T1000 (cell line): ENCODE measurements around the gene IBTK.
"Not testable (repeated sequence)": the region's sequence is repeated elsewhere in the genome, so short reads cannot be mapped to it uniquely, and the experiment has no call there.

Experiments
- DNase-seq: peaks from one replicate; lab custom pipeline; 2025; ENCODE audit warnings: mixed read lengths; lab: John Stamatoyannopoulos, UW

The IBTK gene

DNA sequence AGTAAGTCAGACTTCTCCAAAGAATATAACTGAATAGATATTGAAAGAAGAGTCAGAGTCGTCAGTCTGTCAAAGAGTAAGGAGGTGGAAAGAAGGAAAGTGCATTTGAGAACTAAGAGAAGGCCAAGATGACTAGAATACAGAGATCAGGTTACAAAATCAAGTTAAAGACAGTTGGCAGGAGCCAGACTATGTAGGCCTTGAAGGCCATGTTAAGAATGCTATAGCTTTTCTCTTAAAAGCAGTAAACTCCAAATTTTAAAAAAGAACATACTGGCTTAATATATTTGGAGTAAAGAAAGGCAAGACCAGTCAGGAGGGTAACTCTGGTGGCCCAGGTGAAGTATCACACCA, 68.8 kb downstream of the IBTK start:
- no peak for DNase-seq

DNA sequence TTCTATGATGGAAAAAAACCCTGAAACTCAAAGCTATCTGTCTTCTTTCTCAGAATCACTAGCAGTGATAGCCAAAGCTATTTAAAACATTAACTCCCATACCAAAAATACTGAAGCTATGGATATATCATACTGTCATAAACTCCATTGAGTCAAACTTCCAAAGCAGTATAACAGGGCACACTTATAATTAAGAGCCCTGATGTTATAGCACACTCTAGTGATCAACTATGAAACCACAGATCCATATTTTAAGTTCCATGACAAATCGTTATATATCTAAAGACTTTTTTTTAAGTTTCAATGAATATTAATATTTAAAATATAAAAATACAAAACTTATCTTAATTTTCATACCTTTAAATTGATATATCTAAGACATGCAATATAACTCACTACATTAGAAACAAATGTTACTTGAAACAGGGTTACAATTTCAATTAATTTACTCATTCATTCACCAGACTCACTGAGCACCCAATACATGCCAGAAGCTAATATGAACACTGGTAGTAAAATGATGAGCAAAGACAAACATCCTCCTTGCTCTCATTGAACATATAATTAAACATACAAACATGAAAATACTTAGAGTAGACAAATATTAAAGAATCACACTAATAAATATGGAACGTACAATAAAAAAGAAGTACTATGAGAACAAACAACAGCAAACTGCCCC, 69.3 kb downstream of the IBTK start:
- DNase-seq: no peak

DNA sequence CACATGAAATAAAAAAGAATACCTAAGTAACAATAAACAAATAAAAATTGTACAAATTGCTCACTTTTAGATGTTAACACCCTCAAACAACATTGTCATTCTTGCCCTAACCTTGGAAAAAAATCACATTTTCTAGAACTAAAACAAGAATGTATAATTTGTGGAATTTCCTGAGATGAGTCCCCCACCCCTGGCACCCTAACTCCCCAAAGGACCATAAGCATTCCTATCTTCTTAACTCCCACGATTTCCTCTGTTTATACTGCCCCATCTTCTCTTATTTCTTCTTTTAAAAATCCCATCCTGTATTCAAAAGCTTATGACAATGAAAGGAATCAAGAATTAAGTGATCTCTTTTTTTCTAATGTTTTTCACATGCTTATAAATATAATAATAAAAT, 70.9 kb downstream of the IBTK start:
- no peak for DNase-seq

DNA sequence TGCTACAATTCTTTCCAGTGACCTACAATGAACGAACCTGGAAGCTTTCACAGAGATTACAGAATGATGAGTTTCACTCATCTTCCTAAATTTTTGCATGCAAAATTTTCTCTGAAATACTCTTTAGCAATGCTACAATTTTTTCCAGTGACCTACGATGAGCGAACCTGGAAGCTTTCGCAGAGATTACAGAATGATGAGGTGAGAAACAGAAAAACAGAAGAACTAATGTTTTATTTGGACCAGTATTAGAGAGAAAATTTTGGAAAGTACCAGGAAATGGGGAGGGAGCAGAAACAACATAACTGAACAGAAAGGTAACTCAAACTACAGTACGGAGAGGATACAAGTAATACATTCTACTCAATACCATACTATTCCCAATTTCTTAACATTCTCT, 75.0 kb downstream of the IBTK start:
- DNase-seq: no peak

DNA sequence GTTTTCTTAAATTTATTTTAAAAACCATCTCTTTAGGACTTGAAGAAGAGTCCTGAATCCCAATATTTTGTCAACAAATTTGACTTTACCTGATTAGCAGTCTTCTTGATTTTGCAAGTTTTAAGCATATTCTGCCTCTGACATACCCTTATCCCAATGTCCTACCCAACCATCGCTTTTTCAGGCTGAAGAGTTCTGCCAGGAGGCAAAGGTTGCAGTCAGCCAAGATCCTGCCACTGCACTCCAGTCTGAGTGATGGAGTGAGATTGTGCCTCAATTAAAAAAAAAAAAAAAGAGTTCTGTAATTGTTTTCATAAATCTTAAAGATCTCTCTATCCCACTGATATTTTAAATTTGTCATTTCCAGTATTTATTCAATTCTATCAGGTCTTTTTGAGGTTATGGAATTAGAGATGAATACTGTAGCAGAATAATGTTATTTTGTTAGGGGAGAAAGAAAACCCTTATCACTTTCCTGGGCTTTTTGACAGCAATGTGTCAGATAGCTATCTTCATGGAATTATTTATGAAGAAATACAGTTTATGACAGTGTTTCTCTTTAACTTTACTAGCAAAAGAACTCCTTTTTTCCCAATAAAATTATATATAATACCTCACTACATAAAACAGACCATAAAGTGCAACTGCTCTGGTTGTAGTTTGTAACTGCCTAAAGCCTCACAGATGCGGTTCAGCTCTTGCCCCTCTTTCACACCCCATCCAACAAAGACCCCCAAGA, 78.2 kb downstream of the IBTK start:
- DNase-seq: no peak

DNA sequence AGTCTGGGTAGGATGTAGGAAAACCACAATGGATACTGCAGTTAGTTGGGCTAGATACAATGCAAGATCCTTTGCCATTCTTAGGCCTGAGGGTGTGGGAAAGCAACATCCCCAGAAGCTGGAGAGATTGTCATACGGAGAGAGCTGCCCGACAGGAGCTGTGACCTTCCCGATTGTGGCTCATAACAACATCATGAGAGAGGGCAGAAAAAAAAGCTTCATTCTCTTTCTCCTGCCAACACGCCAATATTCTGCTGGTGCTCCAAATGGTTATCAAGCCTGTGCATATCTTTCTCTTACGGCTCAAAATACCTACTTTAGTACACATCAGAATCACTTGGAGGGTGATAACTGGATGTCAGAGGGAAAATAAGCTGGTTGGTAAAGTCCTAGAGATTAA, 81.1 kb downstream of the IBTK start:
- DNase-seq: no peak

DNA sequence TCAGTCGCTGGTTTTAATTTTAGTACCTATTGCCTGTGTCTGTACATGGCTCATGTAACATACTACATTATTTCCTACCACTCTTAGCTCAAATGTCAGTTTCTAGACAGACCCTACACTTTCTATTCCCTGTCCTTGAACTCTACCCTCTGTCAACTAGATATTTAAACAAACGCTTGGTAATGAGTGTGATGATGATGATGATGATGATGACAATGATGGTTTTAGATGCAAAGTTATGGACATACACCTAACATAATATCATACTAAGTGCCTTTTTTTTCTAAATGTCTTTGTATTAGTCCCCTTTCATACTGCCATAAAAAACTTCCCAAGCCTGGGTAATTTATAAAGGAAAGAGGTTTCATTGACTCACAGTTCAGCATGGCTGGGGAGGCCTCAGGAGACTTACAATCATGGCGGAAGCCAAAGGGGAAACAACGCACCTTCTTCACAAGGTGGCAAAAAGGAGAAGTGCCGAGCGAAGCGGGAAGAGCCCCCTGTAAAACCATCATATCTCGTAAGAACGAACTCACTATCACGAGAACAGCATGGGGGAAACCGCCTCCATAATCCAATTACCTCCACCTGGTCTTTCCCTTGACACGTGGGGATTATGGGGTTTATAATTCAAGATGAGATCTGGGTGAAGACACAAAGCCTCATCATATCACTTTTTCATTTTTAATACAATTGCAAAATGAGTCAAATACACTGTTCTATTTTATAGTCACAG, 87.1 kb downstream of the IBTK start:
- DNase-seq: no peak

DNA sequence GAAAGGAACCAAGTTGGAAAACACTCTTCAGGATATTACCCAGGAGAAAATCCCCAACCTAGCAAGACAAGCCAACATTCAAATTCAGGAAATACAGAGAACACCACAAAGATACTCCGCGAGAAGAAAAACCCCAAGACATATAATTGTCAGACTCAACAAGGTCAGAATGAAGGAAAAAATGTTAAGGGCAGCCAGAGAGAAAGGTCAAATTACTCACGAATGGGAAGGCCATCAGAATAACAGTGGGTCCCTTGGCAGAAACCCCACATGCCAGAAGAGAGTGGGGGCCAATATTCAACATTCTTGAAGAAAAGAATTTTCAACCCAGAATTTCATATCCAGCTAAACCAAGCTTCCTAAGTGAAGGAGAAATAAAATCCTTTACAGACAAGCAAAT, 94.8 kb downstream of the IBTK start:
- DNase-seq: not testable (repeated sequence)

DNA sequence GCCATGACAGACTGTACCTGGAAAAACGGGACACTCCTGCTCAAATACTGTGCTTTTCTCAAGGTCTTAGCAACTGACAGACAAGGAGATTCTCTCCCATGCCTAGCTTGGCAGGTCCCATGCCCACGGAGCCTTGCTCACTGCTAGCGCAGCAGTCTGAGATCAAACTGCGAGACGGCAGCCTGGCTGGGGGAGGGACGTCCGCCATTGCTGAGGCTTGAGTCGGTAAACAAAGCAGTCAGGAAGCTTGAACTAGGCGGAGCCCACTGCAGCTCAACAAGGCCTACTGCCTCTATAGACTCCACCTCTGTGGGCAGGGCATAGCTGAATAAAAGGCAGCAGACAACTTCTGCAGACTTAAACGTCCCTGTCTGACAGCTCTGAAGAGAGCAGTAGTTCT, 96.4 kb downstream of the IBTK start:
- not testable (repeated sequence) for DNase-seq

DNA sequence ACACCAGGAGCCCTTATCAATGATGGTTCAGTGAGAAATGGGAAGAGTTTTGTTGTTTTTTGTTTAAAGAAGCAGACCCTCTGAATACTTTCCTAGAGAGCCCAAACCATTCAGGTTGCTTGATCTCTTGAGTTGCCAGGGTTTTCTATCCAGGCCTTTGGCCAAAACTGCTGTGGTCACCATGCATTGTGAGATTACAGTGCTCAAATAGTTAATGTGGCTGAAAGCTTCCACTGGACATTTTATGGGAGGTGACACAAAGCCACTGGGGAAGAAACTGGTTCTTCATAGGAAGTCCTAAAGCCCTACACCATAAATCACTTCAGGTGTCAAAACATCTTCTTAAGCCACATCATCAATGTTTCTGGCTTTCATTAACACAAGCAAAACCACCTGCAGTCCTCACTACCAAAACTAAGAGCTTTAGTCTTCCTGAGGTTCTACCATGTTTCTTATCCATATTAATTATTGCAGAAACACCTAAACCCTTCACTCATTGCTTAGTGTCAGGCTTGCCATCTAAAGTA, 101.6 kb downstream of the IBTK start:
- DNase-seq: no peak

DNA sequence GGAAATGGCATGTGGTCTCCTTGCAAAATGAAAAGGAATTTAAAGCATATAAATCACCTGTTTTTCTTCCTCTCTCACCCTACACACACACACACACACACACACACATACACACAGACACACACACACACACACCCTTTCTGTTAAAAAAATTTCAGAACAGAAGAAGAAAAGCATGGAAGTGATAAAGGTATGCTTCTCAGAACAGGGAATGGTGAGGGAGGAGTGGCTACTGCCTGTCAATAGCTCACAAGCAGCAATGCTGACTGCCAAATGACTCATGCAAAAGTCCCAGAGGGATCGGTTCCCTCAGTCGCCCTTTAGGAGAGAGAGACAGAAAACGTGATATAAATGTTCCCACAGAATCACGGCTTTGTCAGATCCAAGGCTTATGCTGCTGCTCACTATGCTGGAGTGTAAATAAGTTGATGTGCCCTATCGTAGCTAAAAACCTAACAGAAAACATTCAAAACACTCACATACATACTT, 102.6 kb downstream of the IBTK start:
- DNase-seq: peak; percentile 59

DNA sequence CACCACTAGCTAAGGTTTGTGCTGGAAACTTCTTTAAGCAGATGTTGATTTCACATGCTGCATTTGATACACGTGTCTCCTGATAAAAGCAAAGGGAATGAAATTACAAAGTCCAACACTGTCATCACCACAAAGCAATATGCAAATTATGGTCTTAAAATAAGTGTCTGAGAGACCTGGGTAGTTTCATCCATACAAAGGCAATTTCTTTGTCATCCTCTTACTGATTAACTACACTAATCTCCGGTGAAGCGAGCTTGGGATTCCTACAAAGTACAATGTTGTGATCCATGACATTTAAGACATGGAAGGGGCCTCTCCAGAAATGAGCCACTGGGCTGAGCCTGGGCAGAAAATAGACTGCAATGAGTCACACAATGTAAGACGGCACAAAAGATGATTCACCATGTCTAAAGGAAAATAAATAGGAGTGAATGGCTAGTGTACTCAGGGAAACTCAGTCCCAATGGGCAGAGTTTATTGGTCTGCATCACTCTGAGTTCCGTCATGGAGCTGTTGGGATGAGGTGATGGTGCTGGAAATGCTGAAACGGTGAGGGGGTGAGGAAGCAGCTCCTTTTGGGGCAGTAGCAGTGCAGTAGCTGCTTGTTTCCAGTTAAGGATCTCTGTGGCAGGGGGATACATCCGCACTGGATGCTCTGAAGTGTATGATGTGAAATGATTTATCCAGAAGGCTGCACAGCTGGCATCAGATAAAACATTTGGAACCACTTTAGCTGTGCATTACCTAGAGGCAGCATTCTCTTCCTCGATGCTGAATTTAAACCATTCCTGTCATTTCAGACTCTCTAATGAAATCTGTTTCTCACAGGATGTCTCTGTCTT, 103.3 kb downstream of the IBTK start:
- DNase-seq: peak; percentile 71

DNA sequence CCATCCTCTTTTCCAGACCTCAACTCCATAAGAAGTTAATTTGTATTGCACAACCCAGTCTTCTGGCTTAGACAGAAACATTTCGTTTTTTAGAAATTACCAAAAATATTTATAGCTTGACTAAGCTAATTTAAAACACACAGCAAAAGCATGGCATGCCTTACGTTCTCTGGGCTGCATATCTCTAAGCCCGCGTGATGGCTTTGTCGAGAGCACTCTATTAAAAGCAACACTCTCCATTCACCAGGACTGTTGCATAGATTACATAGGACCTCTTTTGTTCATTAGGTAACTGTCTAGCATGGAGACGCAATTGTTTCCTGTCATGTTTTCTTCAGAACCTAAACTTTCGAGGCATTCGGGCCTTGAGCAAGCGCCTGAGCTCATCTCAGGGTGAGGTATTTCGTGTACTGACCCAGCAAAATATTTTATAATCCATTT, 104.5 kb downstream of the IBTK start:
- DNase-seq: no peak

DNA sequence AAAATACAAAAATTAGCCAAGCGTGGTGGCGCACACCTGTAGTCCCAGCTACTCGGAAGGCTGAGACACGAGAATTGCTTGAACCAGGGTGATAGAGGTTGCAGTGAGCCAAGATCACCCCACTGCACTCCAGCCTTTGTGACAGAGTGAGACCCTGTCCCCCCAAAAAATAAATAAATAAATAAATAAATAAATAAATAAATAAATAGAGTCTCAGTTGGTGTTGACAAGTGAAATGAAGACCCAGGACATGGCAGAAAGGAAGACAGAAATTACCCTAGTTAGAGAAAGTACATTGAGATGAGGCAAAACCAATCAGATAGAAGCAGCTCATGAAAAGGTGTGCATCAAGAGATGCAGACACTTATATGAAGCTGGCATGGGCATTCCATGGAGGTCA, 105.0 kb downstream of the IBTK start:
- no peak for DNase-seq

DNA sequence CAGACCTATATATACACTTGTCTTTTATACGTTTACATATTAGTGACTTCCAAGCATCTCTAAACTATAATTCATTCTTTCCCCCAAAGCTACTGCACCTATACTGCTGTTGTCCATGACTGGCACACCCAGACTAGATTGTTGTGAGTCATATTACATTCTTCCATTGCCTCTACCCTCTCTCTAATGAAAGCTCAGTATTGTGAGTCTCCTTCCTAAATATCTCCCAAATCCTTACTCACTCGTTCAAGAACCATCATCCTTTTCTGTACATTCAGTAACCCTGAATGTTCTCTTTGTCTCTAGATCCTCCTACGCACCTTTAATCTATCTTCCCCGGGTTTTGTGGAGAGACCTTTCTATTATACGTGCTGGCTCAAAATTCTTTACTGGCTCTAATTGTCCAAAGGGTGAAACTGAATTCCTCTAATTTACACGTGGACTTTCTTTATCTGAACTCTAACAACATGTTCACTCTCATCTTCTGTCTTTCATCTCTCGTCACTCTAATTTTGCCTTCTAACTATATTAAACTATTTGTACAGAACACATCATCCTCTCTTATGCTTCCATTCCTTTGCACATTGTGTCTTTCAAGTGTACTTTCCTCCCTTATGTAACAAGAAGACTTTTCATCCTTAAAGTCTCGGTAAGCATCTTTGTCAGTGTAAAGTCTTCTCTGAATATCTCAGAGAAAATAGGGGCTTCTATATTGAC, 109.3 kb downstream of the IBTK start:
- no peak for DNase-seq

DNA sequence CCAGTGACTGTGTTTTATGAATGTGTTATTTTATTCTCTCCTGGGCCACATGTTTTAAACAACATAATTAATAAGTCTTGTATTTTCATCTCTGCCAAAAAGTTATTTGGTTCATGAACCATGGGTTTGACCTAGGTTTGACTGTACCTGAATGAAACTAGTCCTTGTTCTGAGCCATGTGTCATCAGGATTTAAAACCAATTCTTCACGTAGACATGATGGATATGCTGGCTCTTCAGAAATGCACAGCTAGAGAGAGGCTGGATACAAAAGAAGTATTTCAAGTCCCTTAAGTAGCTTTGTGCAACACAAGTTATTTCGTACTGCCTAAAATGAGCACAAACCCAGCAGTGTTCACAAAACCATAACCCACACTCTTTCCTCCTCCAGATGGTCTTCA, 116.1 kb downstream of the IBTK start:
- DNase-seq: no peak

DNA sequence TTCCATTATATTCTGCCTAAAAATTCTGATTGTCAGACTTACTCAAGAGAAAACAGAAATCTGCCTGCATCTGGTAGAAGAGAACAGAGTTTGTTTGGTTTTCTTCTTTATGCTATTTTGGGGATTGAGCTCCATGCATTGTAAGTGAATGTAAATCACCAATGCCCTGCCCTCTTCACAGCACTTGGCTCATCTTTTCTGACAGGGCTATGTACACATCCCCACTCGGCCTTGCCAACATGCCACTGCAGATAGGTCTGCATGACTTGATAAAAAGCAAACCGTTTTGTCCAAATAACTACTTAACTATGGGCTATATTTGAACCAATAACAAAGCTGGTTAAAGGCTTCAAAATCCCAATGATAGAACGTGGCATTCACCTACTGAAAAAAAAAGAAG, 117.7 kb downstream of the IBTK start:
- no peak for DNase-seq

DNA sequence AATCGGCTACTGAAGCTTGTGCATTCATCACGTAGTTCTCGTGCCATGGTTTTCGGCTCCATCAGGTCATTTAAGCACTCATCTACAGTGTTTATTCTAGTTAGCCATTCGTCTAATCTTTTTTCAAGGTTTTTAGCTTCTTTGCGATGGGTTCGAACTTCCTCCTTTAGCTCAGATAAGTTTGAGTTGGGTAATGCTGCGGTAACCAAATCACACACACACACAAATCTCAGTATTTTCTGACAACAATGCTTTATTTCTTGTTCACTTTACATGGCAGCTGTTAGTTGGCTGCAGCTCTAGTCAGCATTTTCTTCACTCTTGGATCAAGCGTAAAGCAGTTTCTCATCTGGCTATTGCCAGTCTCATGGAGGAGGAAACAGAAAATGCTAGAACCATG, 118.6 kb downstream of the IBTK start:
- DNase-seq: not testable (repeated sequence)

DNA sequence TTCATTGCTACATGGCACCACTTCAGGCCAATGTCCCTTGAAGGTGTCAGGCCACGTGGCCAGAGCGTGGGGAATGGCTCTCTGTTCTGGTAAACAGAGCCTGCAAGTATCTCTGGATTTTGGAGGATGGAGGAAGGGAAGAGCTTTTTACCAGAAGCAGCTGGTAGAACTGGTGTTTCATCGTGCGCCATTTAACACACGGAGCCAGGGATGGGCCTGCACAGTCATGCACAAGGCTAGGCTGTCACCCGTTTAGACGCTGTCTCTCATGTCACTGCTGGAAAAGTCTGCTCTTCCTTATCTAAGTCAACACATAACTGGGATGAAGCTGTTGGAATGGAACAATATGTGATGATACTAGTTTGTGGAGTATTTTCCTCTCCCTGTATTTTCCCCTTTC, 123.9 kb downstream of the IBTK start:
- no peak for DNase-seq
